CD14-positive monocyte (primary cell): ENCODE results near the gene SRRD. TPM values are rescaled to one million over a fixed set of nuclear protein-coding genes. Genes with fewer than 3 reads are reported as not detected.

Source experiments
- DNase-seq, 3 donors: peaks; one replicate each; pipeline ENCODE4 v3.0.0-alpha.2; 2011 to 2022
- H2AFZ ChIP-seq: 2 replicates; pipeline ENCODE4 v1.6.0; 2012; ENCODE audit warnings: mild to moderate bottlenecking, low read depth, low read length, inconsistent platforms; ENCODE audit not compliant: insufficient read depth, poor library complexity, severe bottlenecking
- H3K27ac ChIP-seq, 2 donors: 1 replicate in 1 of 2; 2 replicates in 1 of 2; pipeline ENCODE4 v1.5.1; 2012 to 2013; ENCODE audit warnings: low read length in 2 of 2, control low read depth in 1 of 2, inconsistent platforms in 1 of 2, low read depth in 1 of 2, mild to moderate bottlenecking in 1 of 2
- H3K27me3 ChIP-seq, 2 donors: one replicate each; pipeline versions ENCODE4 v1.6.0 to v1.6.1; 2011 to 2013; ENCODE audit warnings: low read length in 2 of 2; ENCODE audit not compliant: control insufficient read depth in 2 of 2, insufficient read depth in 2 of 2
- H3K36me3 ChIP-seq, 2 donors: replicated peaks in 1 of 2; 1 replicate in 1 of 2; 2 replicates in 1 of 2; pipeline versions ENCODE4 v1.5.1 to v1.6.1; 2012 to 2013; ENCODE audit warnings: low read length in 2 of 2, control low read depth in 1 of 2, inconsistent platforms in 1 of 2, mild to moderate bottlenecking in 1 of 2; ENCODE audit not compliant: insufficient read depth in 2 of 2, control insufficient read depth in 1 of 2
- H3K4me1 ChIP-seq, 2 donors: 1 replicate in 1 of 2; 2 replicates in 1 of 2; pipeline versions ENCODE4 v1.5.1 to v1.6.1; 2012 to 2013; ENCODE audit warnings: low read length in 2 of 2, control low read depth in 1 of 2, inconsistent platforms in 1 of 2, mild to moderate bottlenecking in 1 of 2, moderate library complexity in 1 of 2; ENCODE audit not compliant: insufficient read depth in 2 of 2, control insufficient read depth in 1 of 2
- H3K4me2 ChIP-seq: replicated peaks from 2 replicates; pipeline ENCODE3; 2012; ENCODE audit warnings: low read length, moderate library complexity, mild to moderate bottlenecking; ENCODE audit not compliant: poor library complexity, severe bottlenecking; ENCODE audit errors: extremely low read depth
- H3K4me3 ChIP-seq, 3 experiments: fragments of 200-600 bp in 1 of 3; sonication (generic) in 1 of 3; replicated peaks in 1 of 3; 1 replicate in 2 of 3; 2 replicates in 1 of 3; pipeline ENCODE4 v1.5.1; 2011 to 2013; ENCODE audit warnings: low read length in 3 of 3, mild to moderate bottlenecking in 3 of 3, control low read depth in 2 of 3, low read depth in 2 of 3, inconsistent platforms in 1 of 3, moderate library complexity in 1 of 3
- H3K79me2 ChIP-seq: 2 replicates; pipeline ENCODE4 v1.6.0; 2012; ENCODE audit warnings: mild to moderate bottlenecking, control low read depth, inconsistent platforms, low read length, moderate library complexity; ENCODE audit not compliant: insufficient read depth
- H3K9ac ChIP-seq: 2 replicates; pipeline ENCODE4 v1.6.0; 2017; ENCODE audit warnings: low read length, mild to moderate bottlenecking; ENCODE audit not compliant: insufficient read depth, poor library complexity, severe bottlenecking
- H3K9me3 ChIP-seq, 2 donors: replicated peaks in 1 of 2; 1 replicate in 1 of 2; 2 replicates in 1 of 2; pipeline versions ENCODE4 v1.5.1 to v1.6.1; 2012 to 2013; ENCODE audit warnings: low read length in 2 of 2, control low read depth in 1 of 2; ENCODE audit not compliant: control insufficient read depth in 1 of 2, insufficient read depth in 1 of 2
- H4K20me1 ChIP-seq: 2 replicates; pipeline ENCODE4 v1.6.0; 2012; ENCODE audit warnings: mild to moderate bottlenecking, low read length, control low read depth, moderate library complexity; ENCODE audit not compliant: insufficient read depth
- H3K27ac Mint-ChIP-seq, 7 donors: one replicate each; pipeline ENCODE4 v1.8.0; 2020; ENCODE audit warnings: mild to moderate bottlenecking in 7 of 7, mixed read lengths in 7 of 7, moderate library complexity in 6 of 7, inconsistent platforms in 2 of 7
- H3K27me3 Mint-ChIP-seq, 3 donors: one replicate each; pipeline ENCODE4 v1.8.0; 2021 to 2022; ENCODE audit warnings: low read depth in 3 of 3, mild to moderate bottlenecking in 3 of 3, mixed read lengths in 3 of 3, moderate library complexity in 3 of 3, inconsistent platforms in 1 of 3
- H3K36me3 Mint-ChIP-seq, 2 donors: one replicate each; pipeline ENCODE4 v1.8.0; 2020; ENCODE audit warnings: mixed read lengths in 2 of 2, inconsistent platforms in 1 of 2, mild to moderate bottlenecking in 1 of 2
- H3K4me1 Mint-ChIP-seq: one replicate; pipeline ENCODE4 v1.8.0; 2020; ENCODE audit warnings: mild to moderate bottlenecking, mixed read lengths
- H3K4me3 Mint-ChIP-seq, 2 donors: one replicate each; pipeline ENCODE4 v1.8.0; 2020; ENCODE audit warnings: mild to moderate bottlenecking in 2 of 2, mixed read lengths in 2 of 2, moderate library complexity in 1 of 2
- H3K9me3 Mint-ChIP-seq, 7 donors: one replicate each; pipeline ENCODE4 v1.8.0; 2020 to 2022; ENCODE audit warnings: mixed read lengths in 7 of 7, mild to moderate bottlenecking in 6 of 7, moderate library complexity in 6 of 7, inconsistent platforms in 2 of 7
- WGBS: methylation state at CpG from one replicate; pipeline ENCODE4 v1.1.5; 2013; ENCODE audit warnings: missing lambda C conversion rate; ENCODE audit not compliant: insufficient coverage; 5-methylcytosine and 5-hydroxymethylcytosine counted together
- intact Hi-C, 2 donors: fragments of 100-400 bp; cut with micrococcal nuclease; formaldehyde crosslinking; loops; one replicate each; pipeline versions ENCODE4 v1.15.0 to v1.15.1; 2023
- polyA plus RNA-seq, 3 donors: library from polyadenylated mRNA; depleted of rRNA in 1 of 3; unstranded in 2 of 3; stranded (reverse) in 1 of 3; fragments of 300-500 nt in 2 of 3; fragments of >200 nt in 1 of 3; fragmentation: Illumina TruSeq in 2 of 3; gene quantifications; 1 replicate in 2 of 3; 2 replicates in 1 of 3; pipeline ENCODE4 v1.2.3, GENCODE V29; 2012 to 2021
- TF ChIP-seq, protein P1 (sequence below): fragments of 200-600 bp; IDR thresholded peaks from one replicate; pipeline ENCODE4 v1.8.0; 2022; ENCODE audit warnings: antibody characterized with exemption, mild to moderate bottlenecking

SRRD gene
- polyA plus RNA-seq, 3 donors = 3.7 to 15.0 (median 10.0) TPM

DNA sequence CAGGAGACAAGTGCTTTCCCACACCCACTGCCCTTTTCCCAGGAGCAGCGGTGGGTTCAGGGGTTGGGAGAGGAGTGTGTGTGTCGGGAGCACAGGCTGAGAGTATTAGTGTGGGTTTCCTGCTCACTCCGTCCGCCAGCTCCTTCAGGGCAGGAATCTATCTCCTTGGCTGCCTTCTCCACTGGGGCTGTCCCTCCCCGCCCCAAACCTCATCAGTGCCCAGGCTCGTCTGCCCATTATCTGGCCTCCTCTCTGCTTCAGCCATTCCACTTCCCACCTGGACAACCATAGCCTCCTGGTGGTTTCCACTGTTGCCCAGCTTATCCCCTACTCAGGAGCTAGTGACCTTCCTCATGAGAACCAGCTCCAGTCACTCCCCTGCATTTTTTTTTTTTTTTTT is 34.7 kb upstream of the SRRD start:
- peaks cover 57 to 62% of the 10 kb centered on the region in 2 donors for H3K36me3 Mint-ChIP-seq
- H3K4me1 ChIP-seq = no peaks in the 10 kb centered on the region
- no peak overlapping the region for H3K4me3 ChIP-seq
- peaks cover 0 to 2% (median 2%) of the 10 kb centered on the region in 3 donors for H3K27me3 Mint-ChIP-seq
- no peak overlapping the region for H3K9ac ChIP-seq
- peak overlapping the region in 1 of 2 donors; percentile 7 for H3K4me3 Mint-ChIP-seq
- no peaks in the 10 kb centered on the region for H4K20me1 ChIP-seq
- H3K79me2 ChIP-seq = no peaks in the 10 kb centered on the region
- no peak overlapping the region for H2AFZ ChIP-seq
- H3K27ac Mint-ChIP-seq = peak overlapping the region in 2 of 7 donors; percentile 15 to 41
- TF ChIP-seq, protein P1, sequence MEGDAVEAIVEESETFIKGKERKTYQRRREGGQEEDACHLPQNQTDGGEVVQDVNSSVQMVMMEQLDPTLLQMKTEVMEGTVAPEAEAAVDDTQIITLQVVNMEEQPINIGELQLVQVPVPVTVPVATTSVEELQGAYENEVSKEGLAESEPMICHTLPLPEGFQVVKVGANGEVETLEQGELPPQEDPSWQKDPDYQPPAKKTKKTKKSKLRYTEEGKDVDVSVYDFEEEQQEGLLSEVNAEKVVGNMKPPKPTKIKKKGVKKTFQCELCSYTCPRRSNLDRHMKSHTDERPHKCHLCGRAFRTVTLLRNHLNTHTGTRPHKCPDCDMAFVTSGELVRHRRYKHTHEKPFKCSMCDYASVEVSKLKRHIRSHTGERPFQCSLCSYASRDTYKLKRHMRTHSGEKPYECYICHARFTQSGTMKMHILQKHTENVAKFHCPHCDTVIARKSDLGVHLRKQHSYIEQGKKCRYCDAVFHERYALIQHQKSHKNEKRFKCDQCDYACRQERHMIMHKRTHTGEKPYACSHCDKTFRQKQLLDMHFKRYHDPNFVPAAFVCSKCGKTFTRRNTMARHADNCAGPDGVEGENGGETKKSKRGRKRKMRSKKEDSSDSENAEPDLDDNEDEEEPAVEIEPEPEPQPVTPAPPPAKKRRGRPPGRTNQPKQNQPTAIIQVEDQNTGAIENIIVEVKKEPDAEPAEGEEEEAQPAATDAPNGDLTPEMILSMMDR = no peak
- DNase-seq = no peak
- H3K27me3 ChIP-seq = no peaks in the 10 kb centered on the region
- peaks cover 30 to 65% of the 10 kb centered on the region in 2 donors for H3K36me3 ChIP-seq
- H3K27ac ChIP-seq = no peak overlapping the region
- WGBS = 81% methylated on average over 2 of the region's 6 CpGs
- no peaks in the 10 kb centered on the region for H3K9me3 ChIP-seq
- no peak overlapping the region for H3K4me2 ChIP-seq
- intact Hi-C loops = no loop called here
- H3K9me3 Mint-ChIP-seq = peaks cover 0 to 2% (median 0%) of the 10 kb centered on the region in 7 donors
- peaks cover 3% of the 10 kb centered on the region for H3K4me1 Mint-ChIP-seq

DNA sequence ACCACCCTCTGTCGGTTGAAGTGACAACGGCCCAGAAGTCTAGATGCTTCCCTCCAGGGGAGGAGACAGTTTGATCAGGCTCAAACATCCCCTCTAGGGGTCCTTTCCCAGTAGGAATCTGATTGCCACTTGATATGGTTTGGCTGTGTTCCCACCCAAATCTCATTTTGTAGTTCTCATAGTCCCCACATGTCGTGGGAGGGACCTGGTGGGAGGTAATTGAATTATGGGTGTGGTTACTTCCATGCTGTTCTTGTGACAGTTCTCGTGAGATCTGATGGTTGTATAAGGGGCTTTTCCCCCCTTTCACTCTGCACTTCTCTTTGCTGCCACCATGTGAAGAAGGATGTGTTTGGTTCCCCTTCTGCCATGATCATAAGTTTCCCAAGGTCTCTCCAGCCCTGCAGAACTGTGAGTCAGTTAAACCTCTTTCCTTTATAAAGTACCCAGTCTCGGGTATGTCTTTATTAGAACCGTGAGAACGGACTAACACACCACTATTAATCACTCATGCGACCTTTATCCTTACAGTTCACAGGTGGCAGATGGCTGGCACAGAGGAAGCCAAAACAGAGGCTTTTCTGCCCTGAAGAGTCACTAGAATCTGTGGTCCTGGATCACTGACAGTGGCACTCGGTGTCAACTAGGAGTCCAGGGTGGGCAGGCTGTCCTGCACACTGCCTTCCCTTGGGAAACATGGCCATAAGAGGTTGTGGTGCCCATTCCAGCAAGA is 33.1 kb upstream of the SRRD start:
- Histone ChIP-seq H2AFZ (no peak overlapping the region), H3K9me3 (no peaks in the 10 kb centered on the region), H3K27me3 (no peaks in the 10 kb centered on the region), H3K4me3 (no peak overlapping the region), H3K36me3 (peaks cover 33 to 55% of the 10 kb centered on the region in 2 donors), H3K4me1 (no peaks in the 10 kb centered on the region), H4K20me1 (no peaks in the 10 kb centered on the region), H3K27ac (no peak overlapping the region), H3K4me2 (no peak overlapping the region), H3K79me2 (no peaks in the 10 kb centered on the region), H3K9ac (no peak overlapping the region)
- peaks cover 0 to 2% (median 2%) of the 10 kb centered on the region in 3 donors for H3K27me3 Mint-ChIP-seq
- TF ChIP-seq, protein P1 = no peak
- peaks cover 3% of the 10 kb centered on the region for H3K4me1 Mint-ChIP-seq
- peak overlapping the region in 1 of 7 donors; percentile 74 for H3K27ac Mint-ChIP-seq
- 75% methylated on average over 7 of the region's 9 CpGs for WGBS
- intact Hi-C loops = no loop called here
- H3K4me3 Mint-ChIP-seq = no peak overlapping the region
- peaks cover 0 to 2% (median 0%) of the 10 kb centered on the region in 7 donors for H3K9me3 Mint-ChIP-seq
- no peak for DNase-seq
- peaks cover 51 to 53% of the 10 kb centered on the region in 2 donors for H3K36me3 Mint-ChIP-seq
